HG03354 (cell line): ENCODE results near the gene SPEG.

Experiments
- ATAC-seq: cut with Tn5 transposase; IDR thresholded peaks from one replicate; pipeline ENCODE4 v1.9.1; 2021; ENCODE audit warnings: mild to moderate bottlenecking; ENCODE audit not compliant: unreplicated experiment, poor library complexity, severe bottlenecking

The SPEG gene

GRCh38 chr2:219488149-219488843, 53.7 kb downstream of the SPEG start:
- no peak for ATAC-seq

GRCh38 chr2:219488844-219489194, 54.2 kb downstream of the SPEG start:
- no peak for ATAC-seq

GRCh38 chr2:219489315-219489714, 54.7 kb downstream of the SPEG start:
- no peak for ATAC-seq

DNA sequence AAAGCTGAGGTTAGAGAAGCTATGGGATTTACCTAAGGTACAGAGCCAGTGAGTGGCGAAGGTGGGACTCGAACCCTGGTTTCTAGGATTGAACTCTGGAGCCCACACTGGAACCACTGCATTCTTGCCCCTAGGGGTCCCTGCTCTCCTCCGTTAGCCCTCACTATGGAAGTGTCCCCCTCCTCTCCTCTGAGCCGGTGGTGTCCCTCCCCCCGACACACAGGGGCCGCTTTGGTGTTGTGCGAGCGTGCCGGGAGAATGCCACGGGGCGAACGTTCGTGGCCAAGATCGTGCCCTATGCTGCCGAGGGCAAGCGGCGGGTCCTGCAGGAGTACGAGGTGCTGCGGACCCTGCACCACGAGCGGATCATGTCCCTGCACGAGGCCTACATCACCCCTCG, 55.5 kb downstream of the SPEG start:
- no peak for ATAC-seq

- no peak for ATAC-seq
Measured at GRCh38 chr2:219490600-219491130, 56.0 kb downstream of the SPEG start.

DNA sequence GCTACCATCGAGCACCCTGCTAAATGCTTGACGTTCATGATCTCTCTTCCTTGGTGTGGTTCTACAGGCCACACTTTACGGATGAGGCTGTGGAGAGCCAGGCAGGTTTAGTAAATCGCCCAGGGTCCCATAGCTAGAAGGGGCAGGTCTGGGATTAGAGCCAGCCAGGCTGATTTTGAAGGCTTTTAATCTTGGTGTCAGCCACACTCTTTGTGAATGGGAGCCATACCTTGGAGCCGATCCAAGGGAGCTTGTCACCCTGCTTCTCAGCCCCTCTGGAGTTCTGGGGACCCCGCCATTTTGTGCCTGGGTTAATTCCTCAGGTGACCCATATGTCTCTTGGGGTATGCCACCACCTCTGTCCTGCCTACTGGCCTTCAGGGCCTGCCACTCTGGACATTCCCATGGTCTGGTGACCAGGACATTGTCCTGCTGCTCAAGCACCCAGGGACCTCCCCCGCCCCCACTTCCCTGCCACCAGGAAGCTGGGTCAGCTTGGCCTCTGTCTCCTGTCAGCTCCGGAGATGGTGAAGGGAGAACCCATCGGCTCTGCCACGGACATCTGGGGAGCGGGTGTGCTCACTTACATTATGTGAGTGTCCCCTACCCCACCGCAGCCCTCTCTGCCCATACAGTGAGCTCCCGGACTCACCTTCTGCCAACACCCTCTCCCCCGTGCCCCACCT, 56.8 kb downstream of the SPEG start:
- ATAC-seq = no peak

GRCh38 chr2:219492575-219492974, 57.9 kb downstream of the SPEG start:
- no peak for ATAC-seq

GRCh38 chr2:219493086-219493485, 58.4 kb downstream of the SPEG start:
- no peak for ATAC-seq

DNA sequence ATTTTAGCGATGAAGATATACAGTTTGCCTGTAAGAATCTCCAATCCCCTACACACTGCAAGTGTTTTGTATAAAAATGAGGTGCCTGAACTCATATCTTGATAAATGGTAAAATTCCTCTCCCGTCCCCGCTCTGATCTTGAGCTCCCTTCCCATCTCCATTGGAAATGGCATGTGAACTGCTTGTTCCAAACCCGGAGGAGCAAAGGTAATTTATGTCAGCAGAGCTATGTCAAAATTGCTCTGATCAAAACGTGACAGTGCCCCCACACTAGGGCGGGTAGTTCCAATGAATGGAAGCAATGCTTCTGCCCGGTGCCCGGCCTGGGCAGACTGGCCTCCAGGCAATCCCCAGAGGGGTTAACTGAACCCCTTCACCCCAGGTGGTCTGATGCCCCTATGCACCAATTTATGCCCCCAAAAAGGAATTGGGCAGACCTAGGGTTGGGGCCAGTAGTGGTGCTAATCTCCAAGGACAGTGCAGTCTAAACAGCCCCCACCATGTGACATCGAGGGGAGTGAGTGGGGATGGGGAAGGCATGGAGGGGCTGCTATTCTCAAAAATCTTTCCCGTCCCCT, 60.4 kb downstream of the SPEG start:
- no peak for ATAC-seq

DNA sequence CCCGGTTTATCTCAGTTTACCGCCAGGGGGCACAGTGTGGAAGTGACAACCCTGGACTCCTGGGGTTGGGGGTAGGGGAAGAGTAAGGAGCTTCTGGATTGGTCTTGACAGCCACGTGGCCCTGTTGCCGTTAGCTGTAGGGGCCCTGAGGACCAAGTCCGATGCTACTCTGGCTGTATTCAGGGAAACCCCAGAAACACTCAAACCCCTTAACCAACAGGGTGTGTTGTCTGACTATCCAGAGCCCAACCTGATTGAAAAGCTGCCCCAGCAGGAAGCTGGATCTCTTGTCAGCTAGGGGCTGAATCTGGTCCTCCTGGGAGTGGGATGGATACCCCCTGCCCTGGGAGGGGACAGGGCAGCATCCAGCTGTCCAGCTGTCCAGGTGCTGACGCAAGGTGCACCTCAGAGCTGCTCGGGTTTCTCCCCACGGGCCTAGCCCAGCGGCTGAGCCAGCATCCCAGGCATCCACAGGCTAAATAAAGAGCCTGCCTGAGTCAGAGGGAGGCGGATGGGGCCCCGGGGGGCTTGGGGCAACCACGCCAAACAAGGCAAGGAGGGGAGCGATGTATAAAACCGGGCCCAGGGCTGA, 61.0 kb downstream of the SPEG start:
- peak; percentile 25 for ATAC-seq

DNA sequence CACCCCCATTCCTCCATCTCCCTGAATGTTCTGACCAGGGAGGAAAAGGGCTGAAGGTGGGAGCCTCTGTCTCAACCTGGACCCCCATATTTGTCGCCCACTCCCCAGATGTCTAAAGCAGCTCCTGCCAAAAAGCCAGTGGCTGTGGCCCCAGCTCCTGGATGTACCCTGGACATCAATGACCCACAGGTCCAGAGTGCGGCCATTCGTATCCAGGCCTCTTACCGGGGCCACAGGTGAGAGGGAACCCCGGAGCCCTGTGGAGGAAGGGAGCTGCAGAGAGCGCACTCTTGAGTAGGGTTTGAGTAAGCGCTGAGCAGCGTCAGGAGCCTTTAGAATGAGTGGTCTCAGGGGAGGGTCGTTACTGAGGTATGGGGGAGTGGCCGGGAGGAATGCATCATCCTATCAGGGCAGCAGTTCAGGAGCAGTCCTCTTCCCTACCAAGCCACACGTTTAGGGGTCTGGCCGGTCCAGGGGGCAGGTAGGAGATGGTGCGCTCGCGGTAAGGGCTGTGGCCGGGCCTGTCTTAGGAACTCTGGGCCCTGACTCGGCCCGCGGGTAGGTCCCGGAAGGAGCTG, 61.7 kb downstream of the SPEG start:
- no peak for ATAC-seq

- no peak for ATAC-seq
Measured at GRCh38 chr2:219496825-219497494, 62.3 kb downstream of the SPEG start.

DNA sequence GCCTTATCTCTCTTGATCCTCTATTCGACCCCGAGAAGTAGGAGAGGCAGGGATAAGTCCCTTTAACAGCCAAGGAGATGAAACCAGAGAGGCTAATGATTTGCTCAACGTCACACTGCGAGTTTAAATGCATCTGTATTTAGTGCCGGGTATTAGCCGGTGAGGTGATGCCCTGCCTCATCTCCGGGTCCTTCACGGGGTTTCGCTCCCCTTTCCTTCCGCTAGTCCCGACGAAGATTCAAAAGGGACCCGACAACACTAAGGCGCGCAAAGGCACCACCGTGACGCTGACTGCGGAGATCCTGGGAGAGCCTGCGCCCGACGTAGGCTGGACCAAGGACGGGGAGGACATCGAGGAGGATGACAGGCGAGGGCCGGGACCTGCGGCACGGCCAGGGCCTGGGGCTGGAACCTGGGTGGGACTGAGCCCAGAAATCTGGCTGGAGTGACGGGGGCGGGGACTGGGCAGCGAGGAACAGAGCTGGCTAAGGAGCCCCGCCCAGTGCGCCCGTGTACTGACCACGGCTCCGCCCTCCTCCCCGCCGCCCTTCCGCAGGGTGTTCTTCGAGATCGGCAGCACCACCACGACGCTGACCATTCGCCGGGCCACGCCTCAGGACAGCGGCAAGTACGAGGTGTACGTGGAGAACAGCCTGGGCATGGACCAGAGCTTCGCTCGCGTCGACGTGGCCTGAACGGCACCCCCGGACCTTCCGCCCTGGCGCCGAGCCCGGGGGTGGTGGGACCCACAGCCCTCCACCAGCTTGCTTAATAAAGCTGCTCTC, 63.0 kb downstream of the SPEG start:
- ATAC-seq = peak; percentile 5

GRCh38 chr2:219498280-219499057, 63.8 kb downstream of the SPEG start, which contains the start of gene GMPPA:
GMPPA (plus strand) TSS chr2:219498891; CDS start chr2:219499976, 1,085 bp downstream.
- peak; percentile 97 for ATAC-seq

DNA sequence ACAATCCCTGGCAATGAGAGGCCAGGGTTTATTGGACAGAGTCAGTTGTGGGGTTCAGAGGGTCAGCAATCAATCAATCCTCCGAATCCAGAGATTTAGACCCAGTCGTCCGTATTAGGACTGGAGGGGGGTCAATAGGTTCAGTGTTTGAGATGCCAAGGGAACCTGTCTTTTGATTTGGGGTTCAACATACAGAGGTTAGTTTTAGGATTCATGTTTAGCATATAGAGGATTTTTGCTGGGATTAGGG, 64.3 kb downstream of the SPEG start:
- ATAC-seq = peak; percentile 2

- no peak for ATAC-seq
Measured at GRCh38 chr2:219499555-219499954, 64.9 kb downstream of the SPEG start.

DNA sequence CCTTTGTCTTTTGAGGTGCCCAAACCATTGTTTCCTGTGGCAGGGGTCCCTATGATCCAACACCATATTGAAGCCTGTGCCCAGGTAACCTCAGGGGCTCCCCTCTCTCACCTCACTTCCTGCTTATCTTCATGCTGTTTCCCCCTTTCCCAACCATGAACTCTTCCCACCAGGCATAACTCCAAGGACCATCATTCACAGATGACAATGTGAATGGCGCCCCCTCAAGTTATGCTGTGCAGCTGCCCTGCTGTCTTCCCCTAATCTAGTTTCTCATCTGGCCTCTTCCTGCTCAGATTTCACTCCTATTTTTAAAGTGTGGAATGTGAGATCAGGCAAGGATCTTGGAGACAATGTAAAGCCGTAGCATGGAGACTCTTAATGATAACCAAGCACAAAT, 65.5 kb downstream of the SPEG start:
- ATAC-seq = no peak

- ATAC-seq = no peak
Measured at GRCh38 chr2:219501849-219502248, 67.2 kb downstream of the SPEG start.

DNA sequence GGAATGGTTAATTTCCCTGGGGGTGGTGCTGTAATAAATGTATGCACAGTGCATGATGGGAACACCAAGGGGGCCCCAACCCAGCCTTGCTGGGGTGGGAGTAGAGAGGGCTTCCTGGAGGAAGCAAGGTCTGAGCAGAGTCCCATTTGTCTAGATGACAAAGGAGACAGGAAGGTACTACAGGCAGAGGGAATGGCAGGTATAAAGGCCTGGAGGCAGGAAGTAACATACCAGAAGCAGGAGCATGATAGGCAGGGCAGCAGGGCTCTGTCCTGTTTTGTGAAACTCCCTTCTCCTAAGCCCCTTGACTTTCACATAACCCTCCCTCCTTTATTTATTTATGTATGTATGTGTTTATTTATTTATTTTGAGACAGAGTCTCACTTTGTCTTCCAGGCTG, 68.0 kb downstream of the SPEG start:
- ATAC-seq = no peak
